Neuronal stem cell (in vitro differentiated cells): Measurements from ENCODE around the gene LAG3.
"Not testable (repeated sequence)": the region's sequence is repeated elsewhere in the genome, so short reads cannot be mapped to it uniquely, and the experiment has no call there.

Source experiments
- DNase-seq: peaks from one replicate; pipeline ENCODE4 v3.0.0-alpha.2; 2013; ENCODE audit warnings: low spot score
- H2AFZ ChIP-seq: one replicate; pipeline ENCODE4 v1.6.1; 2013; ENCODE audit warnings: mild to moderate bottlenecking, low read length, inconsistent platforms
- H2AK5ac ChIP-seq: 2 replicates; pipeline ENCODE4 v1.6.1; 2013; ENCODE audit warnings: low read depth, mild to moderate bottlenecking, inconsistent platforms, low read length, moderate library complexity, mixed read lengths
- H2BK120ac ChIP-seq: 2 replicates; pipeline ENCODE4 v1.6.1; 2013; ENCODE audit warnings: low read depth, mild to moderate bottlenecking, inconsistent platforms, low read length, moderate library complexity, mixed read lengths
- H2BK12ac ChIP-seq: one replicate; pipeline ENCODE4 v1.6.1; 2013; ENCODE audit warnings: low read length, inconsistent platforms
- H2BK15ac ChIP-seq: 2 replicates; pipeline ENCODE4 v1.6.1; 2013; ENCODE audit warnings: mild to moderate bottlenecking, low read length, inconsistent platforms, mixed read lengths
- H2BK5ac ChIP-seq: one replicate; pipeline ENCODE4 v1.6.1; 2013; ENCODE audit warnings: inconsistent platforms, mild to moderate bottlenecking, low read length, moderate library complexity
- H3K14ac ChIP-seq: one replicate; pipeline ENCODE4 v1.6.1; 2013; ENCODE audit warnings: low read length, inconsistent platforms
- H3K18ac ChIP-seq: 2 replicates; pipeline ENCODE4 v1.6.1; 2013; ENCODE audit warnings: low read length, inconsistent platforms
- H3K23ac ChIP-seq: 2 replicates; pipeline ENCODE4 v1.6.1; 2013; ENCODE audit warnings: low read depth, mild to moderate bottlenecking, mixed read lengths, low read length, inconsistent platforms; ENCODE audit not compliant: poor library complexity
- H3K27ac ChIP-seq: replicated peaks from 3 replicates; pipeline ENCODE4 v1.5.1; 2013; ENCODE audit warnings: low read length, inconsistent platforms
- H3K27me3 ChIP-seq, 3 experiments: 2 replicates each; pipeline ENCODE4 v1.6.1; 2013; ENCODE audit warnings: low read length in 3 of 3, mild to moderate bottlenecking in 2 of 3, inconsistent platforms in 1 of 3, low read depth in 1 of 3, mixed read lengths in 1 of 3, moderate library complexity in 1 of 3; ENCODE audit not compliant: control insufficient read depth in 3 of 3, insufficient read depth in 3 of 3
- H3K36me3 ChIP-seq, 2 donors: replicated peaks in 1 of 2; 2 replicates each; pipeline ENCODE4 v1.6.1; 2013; ENCODE audit warnings: low read length in 2 of 2; ENCODE audit not compliant: control insufficient read depth in 2 of 2, insufficient read depth in 2 of 2
- H3K4ac ChIP-seq: 2 replicates; pipeline ENCODE4 v1.6.1; 2013; ENCODE audit warnings: inconsistent platforms, mild to moderate bottlenecking, low read length, moderate library complexity
- H3K4me1 ChIP-seq, 2 donors: 1 replicate in 1 of 2; 2 replicates in 1 of 2; pipeline ENCODE4 v1.6.1; 2013; ENCODE audit warnings: low read length in 2 of 2, low read depth in 1 of 2; ENCODE audit not compliant: control insufficient read depth in 2 of 2, insufficient read depth in 1 of 2
- H3K4me2 ChIP-seq: one replicate; pipeline ENCODE4 v1.6.1; 2013; ENCODE audit warnings: mild to moderate bottlenecking, low read length, inconsistent platforms; ENCODE audit not compliant: insufficient read depth, poor library complexity, severe bottlenecking
- H3K4me3 ChIP-seq, 2 donors: 2 replicates each; pipeline ENCODE4 v1.5.1; 2013; ENCODE audit warnings: low read length in 2 of 2, mild to moderate bottlenecking in 2 of 2, inconsistent platforms in 1 of 2, moderate library complexity in 1 of 2
- H3K79me1 ChIP-seq: one replicate; pipeline ENCODE4 v1.6.1; 2013; ENCODE audit warnings: low read depth, mild to moderate bottlenecking, inconsistent platforms, low read length, moderate library complexity
- H3K9ac ChIP-seq: one replicate; pipeline ENCODE4 v1.6.1; 2013; ENCODE audit warnings: mild to moderate bottlenecking, low read depth, low read length, inconsistent platforms; ENCODE audit not compliant: poor library complexity
- H3K9me3 ChIP-seq, 2 donors: replicated peaks in 1 of 2; 2 replicates each; pipeline versions ENCODE3 to v1.6.1; 2013; ENCODE audit warnings: low read length in 2 of 2, mild to moderate bottlenecking in 2 of 2, inconsistent platforms in 1 of 2, low read depth in 1 of 2, mixed read lengths in 1 of 2, moderate library complexity in 1 of 2; ENCODE audit not compliant: control insufficient read depth in 2 of 2, insufficient read depth in 1 of 2
- H4K8ac ChIP-seq: one replicate; pipeline ENCODE4 v1.6.1; 2013; ENCODE audit warnings: low read depth, mild to moderate bottlenecking, inconsistent platforms, low read length, moderate library complexity
- H4K91ac ChIP-seq: one replicate; pipeline ENCODE4 v1.6.1; 2013; ENCODE audit warnings: low read length, low read depth, mild to moderate bottlenecking, inconsistent platforms; ENCODE audit not compliant: poor library complexity
- WGBS, 2 donors: extraction: QIAGEN DNeasy Blood & Tissue Kit; methylation state at CpG; one replicate each; pipeline ENCODE4 v1.1.7; 2013; ENCODE audit warnings: missing lambda C conversion rate in 2 of 2, mixed read lengths in 1 of 2; ENCODE audit not compliant: insufficient read length in 2 of 2, insufficient replicate concordance in 1 of 2; ENCODE audit errors: extremely low coverage in 2 of 2; 5-methylcytosine and 5-hydroxymethylcytosine counted together

LAG3 gene

GRCh38 chr12:6743300-6743699, 29.0 kb upstream of the LAG3 start:
- H3K27ac ChIP-seq, H3K14ac ChIP-seq, H3K27me3 ChIP-seq, H3K9ac ChIP-seq, H3K9me3 ChIP-seq, H2BK12ac ChIP-seq, H3K4me2 ChIP-seq, H2AK5ac ChIP-seq, H2AFZ ChIP-seq, H2BK120ac ChIP-seq, H3K18ac ChIP-seq, H3K79me1 ChIP-seq, H2BK5ac ChIP-seq, H4K91ac ChIP-seq, H3K23ac ChIP-seq, H4K8ac ChIP-seq, DNase-seq, H3K4me1 ChIP-seq, H3K4me3 ChIP-seq, H2BK15ac ChIP-seq, H3K4ac ChIP-seq: not testable (repeated sequence)
- peaks cover 23 to 27% of the 10 kb centered on the region in 2 donors for H3K36me3 ChIP-seq
- no CpG with 5 or more reads among the region's 7 CpGs for WGBS, 2 donors

GRCh38 chr12:6745741-6746525, 26.4 kb upstream of the LAG3 start:
- WGBS, 2 donors, result no CpG with 5 or more reads among the region's 13 CpGs
- H2BK120ac ChIP-seq, result no peak overlapping the region
- H3K36me3 ChIP-seq, result peaks cover 43 to 53% of the 10 kb centered on the region in 2 donors

GRCh38 chr12:6747216-6747615, 25.1 kb upstream of the LAG3 start:
- Histone ChIP-seq H4K8ac (no peak overlapping the region), H3K4me2 (no peak overlapping the region), H3K4me1 (peaks cover 8 to 9% of the 10 kb centered on the region in 2 donors), H2BK15ac (no peak overlapping the region), H3K79me1 (peaks cover 7% of the 10 kb centered on the region), H3K9ac (no peak overlapping the region), H2BK12ac (no peak overlapping the region), H3K27ac (no peak overlapping the region), H3K4me3 (no peak overlapping the region), H2BK5ac (no peak overlapping the region), H4K91ac (no peak overlapping the region), H3K23ac (no peak overlapping the region), H3K14ac (no peak overlapping the region), H3K9me3 (no peaks in the 10 kb centered on the region), H3K27me3 (no peaks in the 10 kb centered on the region), H3K18ac (no peak overlapping the region), H2BK120ac (no peak overlapping the region), H2AFZ (no peak overlapping the region), H3K36me3 (peaks cover 52 to 66% of the 10 kb centered on the region in 2 donors), H3K4ac (no peak overlapping the region), H2AK5ac (no peak overlapping the region)
- DNase-seq, result no peak
- no CpG with 5 or more reads among the region's 4 CpGs for WGBS, 2 donors

More at GRCh38 chr12:6745741-6746525, 26.4 kb upstream of the LAG3 start:
- no peak overlapping the region for H3K18ac ChIP-seq
- no peak overlapping the region for H2BK15ac ChIP-seq
- no peak overlapping the region for H2BK5ac ChIP-seq
- H4K8ac ChIP-seq, result no peak overlapping the region
- no peak overlapping the region for H3K4me3 ChIP-seq
- H3K79me1 ChIP-seq, result no peaks in the 10 kb centered on the region
- H4K91ac ChIP-seq, result no peak overlapping the region
- H2AK5ac ChIP-seq, result no peak overlapping the region
- no peak overlapping the region for H2AFZ ChIP-seq
- peaks cover 3 to 4% of the 10 kb centered on the region in 2 donors for H3K4me1 ChIP-seq
- H3K14ac ChIP-seq, result no peak overlapping the region
- no peak overlapping the region for H3K23ac ChIP-seq
- DNase-seq, result no peak
- no peak overlapping the region for H3K9ac ChIP-seq
- no peak overlapping the region for H3K4me2 ChIP-seq
- no peaks in the 10 kb centered on the region for H3K27me3 ChIP-seq
- H2BK12ac ChIP-seq, result no peak overlapping the region
- H3K4ac ChIP-seq, result no peak overlapping the region
- no peaks in the 10 kb centered on the region for H3K9me3 ChIP-seq
- H3K27ac ChIP-seq, result no peak overlapping the region

DNA sequence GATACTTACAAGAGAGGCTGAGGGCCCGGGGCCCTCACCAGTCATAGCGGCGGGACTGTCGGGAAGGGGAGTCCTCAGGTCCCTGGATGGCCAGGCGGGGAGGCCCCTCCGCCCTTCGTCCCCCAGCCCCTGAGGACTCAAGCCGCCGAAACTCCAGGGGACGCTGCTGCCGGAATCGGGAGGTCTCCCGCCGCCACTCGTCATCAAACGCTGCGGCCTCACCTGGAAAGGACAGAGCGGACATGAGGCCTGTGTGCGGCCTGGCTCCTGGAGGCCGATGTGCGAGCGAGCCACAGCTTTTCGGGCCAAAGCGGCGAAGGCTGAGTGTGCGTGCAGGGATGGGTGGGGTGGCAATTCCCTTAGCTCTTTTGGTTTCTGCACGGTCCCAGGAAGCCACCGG, 23.6 kb upstream of the LAG3 start:
- Histone ChIP-seq H3K9me3 (no peaks in the 10 kb centered on the region), H3K4ac (no peak overlapping the region), H2AK5ac (no peak overlapping the region), H3K36me3 (peaks cover 52 to 66% of the 10 kb centered on the region in 2 donors), H2BK120ac (no peak overlapping the region), H4K8ac (no peak overlapping the region), H3K27me3 (no peaks in the 10 kb centered on the region), H3K27ac (no peak overlapping the region), H2AFZ (no peak overlapping the region), H3K23ac (no peak overlapping the region), H2BK12ac (no peak overlapping the region), H2BK5ac (no peak overlapping the region), H3K79me1 (peaks cover 7% of the 10 kb centered on the region), H3K18ac (no peak overlapping the region), H3K14ac (no peak overlapping the region), H3K4me2 (no peak overlapping the region), H4K91ac (no peak overlapping the region), H3K9ac (no peak overlapping the region), H3K4me1 (peaks cover 8 to 12% of the 10 kb centered on the region in 2 donors), H3K4me3 (no peak overlapping the region), H2BK15ac (no peak overlapping the region)
- no CpG with 5 or more reads among the region's 28 CpGs for WGBS, 2 donors
- no peak for DNase-seq
